Tibial nerve (tissue), 4 donors: ENCODE results near the gene C2CD4A. TPM values are rescaled to one million over a fixed set of nuclear protein-coding genes. Genes with fewer than 3 reads are reported as not detected.

ENCODE experiments used
- DNase-seq, 2 donors: peaks; one replicate each; pipeline ENCODE4 v3.0.0-alpha.2; 2019; ENCODE audit warnings: low spot score in 2 of 2
- H3K27ac ChIP-seq, 4 donors: fragments of 200-600 bp; sonication (generic) in 3 of 4; one replicate each; pipeline ENCODE4 v1.5.1; 2017 to 2019; ENCODE audit warnings: mild to moderate bottlenecking in 1 of 4
- H3K27me3 ChIP-seq, 2 donors: fragments of 200-600 bp; sonication (generic) in 1 of 2; one replicate each; pipeline versions ENCODE4 v1.5.1 to v1.6.0; 2017 to 2019
- H3K36me3 ChIP-seq, 3 donors: fragments of 200-600 bp; sonication (generic); one replicate each; pipeline ENCODE4 v1.5.1; 2018 to 2019
- H3K4me1 ChIP-seq, 4 donors: fragments of 200-600 bp; sonication (generic) in 3 of 4; one replicate each; pipeline ENCODE4 v1.5.1; 2017 to 2019
- H3K4me3 ChIP-seq, 4 donors: fragments of 200-600 bp; sonication (generic) in 3 of 4; one replicate each; pipeline ENCODE4 v1.5.1; 2017 to 2019; ENCODE audit warnings: mild to moderate bottlenecking in 1 of 4, moderate library complexity in 1 of 4
- H3K9me3 ChIP-seq, 4 donors: fragments of 200-600 bp; sonication (generic) in 3 of 4; one replicate each; pipeline ENCODE4 v1.5.1; 2017 to 2019
- CTCF ChIP-seq, 5 experiments: fragments of 200-600 bp in 3 of 5; fragments of 450-650 bp in 2 of 5; sonication (generic) in 3 of 5; IDR thresholded peaks; one replicate each; pipeline ENCODE4 v1.5.1; 2016 to 2019; ENCODE audit warnings: antibody characterized with exemption in 5 of 5, mild to moderate bottlenecking in 3 of 5, moderate library complexity in 2 of 5
- EP300 ChIP-seq, 2 donors: sonication (generic); formaldehyde crosslinking; IDR thresholded peaks; one replicate each; pipeline ENCODE4 v1.6.1; 2017; ENCODE audit warnings: antibody characterized with exemption in 2 of 2, mild to moderate bottlenecking in 1 of 2
- POLR2A ChIP-seq, 2 donors: fragments of 450-650 bp; IDR thresholded peaks; one replicate each; pipeline ENCODE4 v1.6.1; 2017; ENCODE audit warnings: antibody characterized with exemption in 2 of 2, mild to moderate bottlenecking in 2 of 2, moderate library complexity in 2 of 2
- WGBS, 2 donors: methylation state at CpG; one replicate each; pipeline ENCODE4 v1.1.5; 2018; 5-methylcytosine and 5-hydroxymethylcytosine counted together
- total RNA-seq, 4 donors: library from RNA; depleted of rRNA; stranded (reverse); fragments of >200 nt; gene quantifications; one replicate each; pipeline ENCODE4 v1.1.0, GENCODE V29; 2016

C2CD4A gene
- total RNA-seq, 4 donors from 2014 or later: under 0.01 to 0.30 TPM; not detected in 2

- H3K4me3 ChIP-seq: no peak overlapping the region
- H3K27me3 ChIP-seq: no peaks in the 10 kb centered on the region
- H3K27ac ChIP-seq: no peak overlapping the region
- H3K9me3 ChIP-seq: no peaks in the 10 kb centered on the region
- 62 to 70% methylated on average over 2 of the region's 2 CpGs for WGBS, 2 donors
- H3K36me3 ChIP-seq: no peaks in the 10 kb centered on the region
- H3K4me1 ChIP-seq: peaks cover 0 to 22% (median 13%) of the 10 kb centered on the region in 4 donors
- TF ChIP-seq POLR2A (IDR thresholded peaks at IDR 0.05) (no peak), EP300 (IDR thresholded peaks at IDR 0.05) (no peak), CTCF (IDR thresholded peaks at IDR 0.05) (no peak)
- no peak for DNase-seq
These were observed 40.9 kb downstream of the C2CD4A start for GRCh38 chr15:62107571-62108121.

- no peak overlapping the region for H3K27ac ChIP-seq
- no peaks in the 10 kb centered on the region for H3K27me3 ChIP-seq
- 59 to 65% methylated on average over 2 of the region's 2 CpGs for WGBS, 2 donors
- no peaks in the 10 kb centered on the region for H3K36me3 ChIP-seq
- no peak overlapping the region for H3K4me3 ChIP-seq
- peaks cover 0 to 22% (median 13%) of the 10 kb centered on the region in 4 donors for H3K4me1 ChIP-seq
- H3K9me3 ChIP-seq: no peaks in the 10 kb centered on the region
- no peak for DNase-seq
- TF ChIP-seq CTCF (IDR thresholded peaks at IDR 0.05): no peak
- no peak for TF ChIP-seq POLR2A (IDR thresholded peaks at IDR 0.05)
- TF ChIP-seq EP300 (IDR thresholded peaks at IDR 0.05): no peak
These were observed 41.6 kb downstream of the C2CD4A start for GRCh38 chr15:62108411-62108810.

GRCh38 chr15:62109437-62109836, 42.7 kb downstream of the C2CD4A start:
- no peak overlapping the region for H3K27ac ChIP-seq
- no peak for DNase-seq
- H3K9me3 ChIP-seq: no peaks in the 10 kb centered on the region
- WGBS, 2 donors: 94 to 100% methylated on average over 1 of the region's 1 CpG
- H3K4me1 ChIP-seq: peaks cover 0 to 22% (median 13%) of the 10 kb centered on the region in 4 donors
- TF ChIP-seq CTCF (IDR thresholded peaks at IDR 0.05): no peak
- TF ChIP-seq POLR2A (IDR thresholded peaks at IDR 0.05): no peak
- H3K27me3 ChIP-seq: no peaks in the 10 kb centered on the region
- H3K4me3 ChIP-seq: no peak overlapping the region
- H3K36me3 ChIP-seq: no peaks in the 10 kb centered on the region

- H3K27me3 ChIP-seq: no peaks in the 10 kb centered on the region
- no peaks in the 10 kb centered on the region for H3K9me3 ChIP-seq
- H3K4me1 ChIP-seq: peaks cover 0 to 22% (median 13%) of the 10 kb centered on the region in 4 donors
- no peak for DNase-seq
- no peaks in the 10 kb centered on the region for H3K36me3 ChIP-seq
- H3K27ac ChIP-seq: peak overlapping the region in 2 of 4 donors; percentile 40 to 71
- H3K4me3 ChIP-seq: no peak overlapping the region
- TF ChIP-seq POLR2A (IDR thresholded peaks at IDR 0.05): no peak
- TF ChIP-seq EP300 (IDR thresholded peaks at IDR 0.05): no peak
- no peak for TF ChIP-seq CTCF (IDR thresholded peaks at IDR 0.05)
- WGBS, 2 donors: 35 to 39% methylated on average over 6 of the region's 6 CpGs
These were observed 43.4 kb downstream of the C2CD4A start for GRCh38 chr15:62109982-62110851.

GRCh38 chr15:62112081-62112480, 45.3 kb downstream of the C2CD4A start:
- TF ChIP-seq EP300 (IDR thresholded peaks at IDR 0.05) (no peak), POLR2A (IDR thresholded peaks at IDR 0.05) (no peak), CTCF (IDR thresholded peaks at IDR 0.05) (no peak)
- WGBS, 2 donors: 79 to 83% methylated on average over 4 of the region's 4 CpGs
- Histone ChIP-seq H3K27ac (no peak overlapping the region), H3K4me1 (peaks cover 0 to 22% (median 13%) of the 10 kb centered on the region in 4 donors), H3K27me3 (no peaks in the 10 kb centered on the region), H3K4me3 (no peak overlapping the region), H3K36me3 (no peaks in the 10 kb centered on the region), H3K9me3 (no peaks in the 10 kb centered on the region)
- DNase-seq: no peak
